DMS153 treated with DMSO at 0.1 percent for 48 hours (cell line): Measurements from ENCODE around the gene FCMR.
A peak's percentile ranks its signal among the peaks of the same experiment; 100 is the strongest.
"Not testable (repeated sequence)": the region's sequence is repeated elsewhere in the genome, so short reads cannot be mapped to it uniquely, and the experiment has no call there.

ENCODE experiments used
- DNase-seq: peaks from one replicate; lab custom pipeline; 2025; ENCODE audit not compliant: unreplicated experiment; lab: John Stamatoyannopoulos, UW

FCMR gene

GRCh38 chr1:206924592-206925105, 2.9 kb upstream of the FCMR start:
- no peak for DNase-seq

DNA sequence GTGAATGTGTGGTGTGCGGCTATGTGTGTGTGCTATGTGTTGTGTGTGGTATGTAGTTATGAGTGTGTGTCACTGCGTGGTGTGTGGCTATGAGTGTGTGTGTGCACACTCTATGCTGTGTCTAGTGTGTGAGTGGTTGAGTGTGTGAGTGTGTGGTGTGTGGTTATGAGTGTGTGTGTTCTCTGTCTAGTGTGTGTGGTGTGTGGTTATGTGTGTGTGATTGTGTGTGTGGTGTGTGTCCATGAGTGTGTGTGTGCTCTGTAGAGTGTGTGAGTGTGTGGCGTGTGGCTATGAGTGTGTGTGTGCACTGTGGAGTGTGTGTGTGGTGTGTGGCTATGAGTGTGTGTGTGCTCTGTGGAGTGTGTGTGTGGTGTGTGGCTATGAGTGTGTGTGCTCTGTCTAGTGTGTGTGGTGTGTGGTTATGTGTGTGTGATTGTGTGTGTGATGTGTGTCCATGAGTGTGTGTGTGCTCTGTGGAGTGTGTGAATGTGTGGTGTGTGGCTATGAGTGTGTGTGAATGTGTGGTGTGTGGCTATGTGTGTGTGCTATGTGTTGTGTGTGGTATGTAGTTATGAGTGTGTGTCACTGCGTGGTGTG, 2.3 kb upstream of the FCMR start:
- not testable (repeated sequence) for DNase-seq

GRCh38 chr1:206923009-206923960, 1.5 kb upstream of the FCMR start:
- no peak for DNase-seq

DNA sequence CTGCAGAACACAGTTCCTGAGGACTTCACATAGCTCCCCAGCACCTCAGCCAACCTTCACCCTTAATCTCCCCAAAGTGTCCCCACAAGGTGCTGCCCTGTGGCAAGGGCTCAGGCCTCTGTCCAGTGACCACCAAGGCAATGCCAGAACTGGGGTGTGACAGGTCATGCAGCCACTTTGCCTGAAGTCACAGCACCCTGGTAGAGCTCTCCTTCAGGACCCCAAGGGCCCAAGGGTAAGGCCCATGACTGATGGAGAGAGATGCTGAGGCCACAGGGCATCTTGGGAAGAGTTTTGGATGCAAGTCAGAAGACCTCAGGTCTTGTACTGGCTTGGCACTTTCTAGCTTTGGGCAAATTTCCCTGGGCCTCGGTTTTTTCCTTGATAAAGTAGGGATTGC, 783 bp upstream of the FCMR start:
- no peak for DNase-seq

DNA sequence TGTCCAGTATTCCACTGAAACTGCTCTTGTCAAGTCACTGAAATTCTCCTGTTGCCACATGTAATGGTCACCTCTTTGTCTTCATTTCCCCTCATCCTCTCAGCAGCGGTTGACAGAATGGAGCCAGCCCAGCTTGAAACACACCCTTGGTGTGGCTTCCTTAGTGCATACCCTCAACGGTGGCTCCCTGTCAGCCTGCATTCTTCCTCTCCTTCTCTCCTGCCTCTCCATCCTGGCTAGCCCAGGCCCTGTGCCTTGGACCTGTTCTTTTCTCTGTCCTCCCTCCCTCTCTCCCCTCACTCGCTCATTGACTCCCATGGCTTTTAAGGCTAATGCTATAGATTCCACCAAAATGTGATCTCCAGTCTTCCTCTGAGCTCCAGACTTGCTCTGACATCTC, 3.7 kb downstream of the FCMR start:
- no peak for DNase-seq

- DNase-seq = no peak
Measured at GRCh38 chr1:206916000-206916709, 5.6 kb downstream of the FCMR start.

- no peak for DNase-seq
Measured at GRCh38 chr1:206915030-206915735, 6.6 kb downstream of the FCMR start.

- DNase-seq = no peak
Measured at GRCh38 chr1:206913766-206914537, 7.8 kb downstream of the FCMR start.

DNA sequence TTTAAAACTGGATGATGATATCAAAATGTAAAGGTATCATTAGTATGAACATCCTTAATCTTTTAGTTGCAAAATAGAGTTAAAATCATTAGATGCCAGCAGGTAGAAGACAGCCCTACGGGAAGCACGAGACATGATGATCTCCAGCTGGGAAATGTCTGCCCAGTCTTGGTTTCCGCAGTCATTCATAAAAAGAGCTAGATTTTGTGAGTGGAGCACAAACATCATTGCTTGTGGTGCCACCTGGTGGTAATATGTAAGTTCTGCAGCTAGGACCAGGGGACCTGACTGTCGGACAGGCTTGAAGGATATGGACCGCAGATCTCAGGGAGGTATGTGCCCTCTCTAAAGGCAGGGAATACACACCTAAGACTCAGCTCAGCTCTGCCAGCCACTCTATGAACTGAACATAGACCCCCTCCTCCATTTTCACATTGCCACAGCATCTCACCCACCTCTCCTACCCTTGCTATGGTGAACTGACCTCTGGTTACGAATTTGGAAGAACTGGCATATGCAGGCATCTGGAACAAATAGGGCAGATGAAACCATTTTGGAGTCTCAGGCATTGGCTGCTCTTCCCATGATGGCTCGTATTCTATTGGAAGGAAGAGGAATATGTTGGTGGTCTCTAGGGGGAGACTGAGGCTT, 9.2 kb downstream of the FCMR start:
- peak; percentile 88 for DNase-seq

GRCh38 chr1:206911064-206911663, 10.6 kb downstream of the FCMR start:
- peak; percentile 83 for DNase-seq

DNA sequence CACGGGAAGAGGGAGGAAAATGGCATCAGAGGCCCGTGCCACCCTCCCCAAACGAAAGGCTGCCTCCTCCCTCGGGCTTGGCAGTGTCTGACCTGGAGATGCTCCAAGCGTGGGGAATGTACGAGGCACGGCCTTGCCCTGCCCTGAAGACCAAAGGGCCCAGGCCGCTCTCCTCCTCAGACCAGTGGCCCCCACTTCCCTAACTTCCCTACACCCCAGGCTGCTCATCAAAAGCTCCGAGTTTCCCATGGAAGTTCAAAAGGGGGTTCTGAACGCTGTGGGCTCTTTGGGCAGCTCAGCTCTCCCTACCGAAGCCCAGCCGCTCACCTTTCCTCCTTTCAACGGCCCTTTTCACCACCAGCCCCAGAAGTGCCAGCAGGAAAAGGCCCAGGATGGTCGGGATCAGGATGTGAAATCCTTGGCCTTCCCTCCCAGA, 11.8 kb downstream of the FCMR start:
- no peak for DNase-seq

DNA sequence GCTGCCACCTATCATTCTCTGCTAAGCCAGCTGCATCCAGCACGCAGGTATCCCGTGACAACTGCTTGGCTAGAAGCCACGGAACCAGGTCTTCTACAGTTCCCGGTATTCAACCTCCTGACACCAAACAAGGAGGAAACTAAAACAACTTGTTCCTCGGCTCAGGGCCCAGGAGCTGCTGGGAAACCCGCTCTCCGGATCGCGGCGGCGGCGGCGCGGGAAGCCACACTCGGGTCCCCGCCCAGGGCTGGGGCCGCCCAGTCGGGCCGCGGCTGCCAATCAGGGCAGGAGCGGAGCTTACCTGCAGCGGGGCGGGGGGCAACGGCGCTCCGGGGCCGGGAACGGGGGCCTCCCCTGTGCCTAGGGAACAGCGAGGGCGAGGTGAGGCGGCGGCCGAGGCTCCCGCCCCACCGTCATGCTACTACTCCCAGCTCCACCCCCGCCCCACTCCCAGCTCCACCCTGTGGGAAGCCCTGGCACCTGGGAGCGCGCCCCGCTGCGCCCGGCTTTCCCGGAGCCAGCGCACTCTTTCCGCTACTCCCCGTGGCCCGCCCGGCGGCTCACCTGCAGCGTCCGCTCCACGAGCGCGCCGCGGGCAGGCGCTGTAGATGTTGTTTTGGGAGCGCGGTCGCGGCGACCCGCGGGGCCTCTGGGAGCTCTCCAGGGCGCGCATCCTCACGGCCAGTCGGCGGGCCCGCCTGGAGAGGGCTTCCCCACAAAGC, 12.4 kb downstream of the FCMR start:
- DNase-seq = peak; percentile 95

GRCh38 chr1:206908038-206908437, 13.7 kb downstream of the FCMR start:
- no peak for DNase-seq

GRCh38 chr1:206907304-206907991, 14.3 kb downstream of the FCMR start:
- no peak for DNase-seq

- no peak for DNase-seq
Measured at GRCh38 chr1:206905295-206906164, 16.2 kb downstream of the FCMR start.

- no peak for DNase-seq
Measured at GRCh38 chr1:206904423-206905142, 17.2 kb downstream of the FCMR start.
